ENCODE results near the gene GLOD5.

The GLOD5 gene

DNA sequence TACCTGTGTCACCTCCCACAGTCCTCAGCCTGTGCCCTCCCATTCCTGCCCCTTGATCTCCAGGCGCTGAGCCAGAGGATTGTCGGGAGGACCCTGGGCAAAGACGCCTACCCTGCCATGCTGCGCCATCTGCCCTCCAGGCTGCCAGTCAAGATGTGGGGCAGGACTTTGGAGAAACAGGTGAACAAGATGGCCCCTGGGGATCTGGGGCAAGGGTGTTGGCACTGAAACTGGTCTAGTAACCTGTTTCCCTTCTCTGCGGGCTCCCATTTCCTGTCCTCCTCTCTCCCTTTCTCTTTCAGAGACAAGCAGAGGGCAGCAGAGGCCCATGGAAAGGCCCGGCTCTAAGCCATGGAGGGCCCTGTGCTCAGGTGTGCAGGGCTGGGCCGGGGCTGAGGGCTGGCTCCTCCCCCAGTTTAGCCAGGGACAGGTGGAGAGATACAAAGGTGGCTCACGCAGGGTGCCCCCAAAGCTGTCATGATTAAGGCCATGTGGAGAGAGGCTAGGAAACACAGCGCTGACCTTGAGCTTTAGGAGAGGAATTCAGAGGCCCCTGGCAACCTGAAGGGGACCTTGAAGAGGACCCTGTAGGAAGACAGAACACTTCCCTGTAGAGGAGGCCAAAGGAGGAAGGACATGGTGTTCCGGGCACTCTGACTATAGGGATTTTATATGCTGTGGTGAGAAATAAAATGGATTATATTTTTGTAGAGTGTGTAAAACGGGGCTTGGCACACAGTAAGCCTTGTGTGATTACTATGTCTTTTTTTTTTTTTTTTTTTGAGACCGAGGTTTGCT, at the start of gene GLOD5:
Gene GLOD5 (plus strand): TSS at position 74 of the 798 bp plus-strand sequence. CDS start 44 bp downstream, at position 118.
- DNase-seq (ENCODE audit: low read depth in 2 of 2): no peak

- DNase-seq (ENCODE audit: low read depth in 2 of 2): no peak
Measured at GRCh38 chrX:48711929-48712505, 49.5 kb upstream of the GLOD5 start.

GRCh38 chrX:48713847-48714246, 47.7 kb upstream of the GLOD5 start:
- no peak for DNase-seq (ENCODE audit: low read depth in 2 of 2)

- DNase-seq (ENCODE audit: low read depth in 2 of 2): no peak
Measured at GRCh38 chrX:48714573-48714972, 47.0 kb upstream of the GLOD5 start.

GRCh38 chrX:48715072-48715471, 46.5 kb upstream of the GLOD5 start:
- no peak for DNase-seq (ENCODE audit: low read depth in 2 of 2)

DNA sequence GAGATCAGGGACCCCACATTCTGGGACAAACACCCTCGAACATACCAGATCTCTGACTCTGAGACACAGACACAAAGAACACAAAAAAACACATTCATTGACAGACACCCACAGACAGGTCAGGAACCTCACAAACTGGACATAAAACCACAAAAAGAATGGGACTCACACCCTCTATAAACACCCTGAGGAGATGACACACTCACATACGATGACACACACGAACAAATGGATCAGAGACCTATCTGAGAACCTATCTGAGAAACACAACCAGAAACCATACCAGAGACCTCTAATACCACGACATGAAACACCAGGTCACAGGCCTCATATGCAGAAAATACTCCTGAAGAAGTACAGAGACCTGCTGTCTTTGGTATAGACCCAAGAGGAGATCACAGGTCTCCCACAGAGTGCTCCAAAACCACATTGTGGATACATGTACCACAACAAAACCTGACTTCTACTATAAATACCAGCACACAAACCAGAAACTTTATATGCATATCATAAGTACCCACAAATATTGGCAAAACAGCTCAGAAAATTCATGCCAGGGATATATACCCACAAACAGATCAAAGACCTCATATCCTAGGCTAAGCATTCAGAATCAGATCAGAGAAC, 45.6 kb upstream of the GLOD5 start:
- no peak for DNase-seq (ENCODE audit: low read depth in 2 of 2)

- DNase-seq (ENCODE audit: low read depth in 2 of 2): no peak
Measured at GRCh38 chrX:48719958-48720357, 41.6 kb upstream of the GLOD5 start.

DNA sequence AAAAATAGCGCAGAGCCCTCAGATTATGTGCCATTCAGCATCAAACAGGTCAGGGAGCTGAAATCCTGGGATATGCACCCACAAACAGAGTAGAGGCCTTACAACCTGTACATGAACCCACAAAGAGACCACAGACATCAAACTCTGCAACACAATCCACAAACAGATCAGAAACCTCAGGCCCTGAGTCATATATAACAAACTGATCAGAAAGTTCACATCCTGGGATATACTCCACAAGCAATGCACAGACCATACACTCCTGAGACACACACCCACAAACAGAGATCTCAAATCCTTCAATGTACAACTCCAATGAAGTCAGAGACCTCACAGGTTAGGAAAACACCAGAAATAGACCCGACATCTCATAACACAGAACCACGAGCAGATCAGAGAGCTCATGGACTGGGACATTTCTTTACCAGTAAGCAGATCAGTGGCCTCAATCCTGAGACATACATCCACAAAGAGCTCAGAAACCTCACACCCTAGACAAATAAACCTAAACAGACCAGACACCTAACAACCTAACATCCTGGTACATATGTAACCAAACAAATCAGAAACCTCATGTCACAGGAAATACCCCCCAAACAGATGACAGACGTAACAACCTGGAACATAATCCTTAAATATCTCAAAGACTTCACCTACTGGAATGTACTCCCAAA, 40.8 kb upstream of the GLOD5 start:
- DNase-seq (ENCODE audit: low read depth in 2 of 2): no peak

- DNase-seq (ENCODE audit: low read depth in 2 of 2): no peak
Measured at GRCh38 chrX:48721916-48722315, 39.6 kb upstream of the GLOD5 start.

GRCh38 chrX:48726596-48726995, 35.0 kb upstream of the GLOD5 start:
- DNase-seq (ENCODE audit: low read depth in 2 of 2): no peak

GRCh38 chrX:48728653-48729052, 32.9 kb upstream of the GLOD5 start:
- DNase-seq (ENCODE audit: low read depth in 2 of 2): no peak

- no peak for DNase-seq (ENCODE audit: low read depth in 2 of 2)
Measured at GRCh38 chrX:48736303-48736702, 25.2 kb upstream of the GLOD5 start.

GRCh38 chrX:48736878-48737212, 24.7 kb upstream of the GLOD5 start:
- no peak for DNase-seq (ENCODE audit: low read depth in 2 of 2)

GRCh38 chrX:48737213-48737938, 24.2 kb upstream of the GLOD5 start:
- DNase-seq (ENCODE audit: low read depth in 2 of 2): peak; percentile 68 to 75

GRCh38 chrX:48737940-48738339, 23.6 kb upstream of the GLOD5 start:
- DNase-seq (ENCODE audit: low read depth in 2 of 2): no peak

- DNase-seq (ENCODE audit: low read depth in 2 of 2): no peak
Measured at GRCh38 chrX:48741834-48742233, 19.7 kb upstream of the GLOD5 start.

DNA sequence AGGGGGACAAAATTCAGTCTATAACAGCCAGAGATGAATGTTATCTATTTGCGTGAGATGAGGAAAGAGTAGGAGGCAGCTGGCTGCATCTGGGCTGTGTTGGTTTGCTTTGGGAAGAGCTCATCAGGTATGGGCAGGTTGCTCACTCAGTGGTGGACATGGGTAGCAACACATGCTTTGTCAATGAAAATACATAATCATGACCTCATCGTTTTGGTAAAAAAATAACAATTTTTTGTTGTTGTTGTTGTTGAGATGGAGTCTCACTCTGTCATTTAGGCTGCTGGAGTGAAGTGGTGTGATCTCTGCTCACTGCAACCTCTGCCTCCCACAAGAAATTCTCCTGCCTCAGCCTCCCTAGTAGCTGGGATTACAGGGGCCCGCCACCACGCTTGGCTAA, 16.3 kb upstream of the GLOD5 start:
- no peak for DNase-seq (ENCODE audit: low read depth in 2 of 2)

GRCh38 chrX:48747415-48748016, 14.0 kb upstream of the GLOD5 start:
- no peak for DNase-seq (ENCODE audit: low read depth in 2 of 2)

DNA sequence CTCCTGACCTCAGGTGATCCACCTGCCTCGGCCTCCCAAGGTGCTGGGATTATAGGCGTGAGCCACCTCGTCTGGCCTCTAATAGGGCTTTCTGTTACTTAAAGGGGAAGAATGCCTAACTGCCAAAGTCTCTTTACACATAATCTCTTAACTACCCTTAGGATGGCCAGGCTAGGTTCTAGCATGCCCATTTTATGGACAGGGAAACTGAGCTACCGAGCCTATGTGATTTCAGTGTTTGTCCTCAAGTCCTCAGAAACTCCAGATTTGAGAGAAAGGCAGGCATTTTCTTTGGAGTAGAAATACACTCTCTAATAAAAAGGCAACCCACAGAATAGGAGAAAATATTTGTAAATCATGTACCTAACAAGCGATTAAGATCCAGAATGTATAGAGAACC, 12.4 kb upstream of the GLOD5 start:
- DNase-seq (ENCODE audit: low read depth in 2 of 2): no peak

GRCh38 chrX:48751343-48751742, 10.2 kb upstream of the GLOD5 start:
- no peak for DNase-seq (ENCODE audit: low read depth in 2 of 2)

- DNase-seq (ENCODE audit: low read depth in 2 of 2): no peak
Measured at GRCh38 chrX:48752498-48752897, 9.0 kb upstream of the GLOD5 start.

All from stimulated activated CD4-positive, alpha-beta T cell treated with anti-CD3 and anti-CD28 coated beads, Interleukin-1b, Interleukin-23, amount 100 ng/mL, for 4 hours (primary cell).